ENCODE measurements around the gene RFC3.

DNA sequence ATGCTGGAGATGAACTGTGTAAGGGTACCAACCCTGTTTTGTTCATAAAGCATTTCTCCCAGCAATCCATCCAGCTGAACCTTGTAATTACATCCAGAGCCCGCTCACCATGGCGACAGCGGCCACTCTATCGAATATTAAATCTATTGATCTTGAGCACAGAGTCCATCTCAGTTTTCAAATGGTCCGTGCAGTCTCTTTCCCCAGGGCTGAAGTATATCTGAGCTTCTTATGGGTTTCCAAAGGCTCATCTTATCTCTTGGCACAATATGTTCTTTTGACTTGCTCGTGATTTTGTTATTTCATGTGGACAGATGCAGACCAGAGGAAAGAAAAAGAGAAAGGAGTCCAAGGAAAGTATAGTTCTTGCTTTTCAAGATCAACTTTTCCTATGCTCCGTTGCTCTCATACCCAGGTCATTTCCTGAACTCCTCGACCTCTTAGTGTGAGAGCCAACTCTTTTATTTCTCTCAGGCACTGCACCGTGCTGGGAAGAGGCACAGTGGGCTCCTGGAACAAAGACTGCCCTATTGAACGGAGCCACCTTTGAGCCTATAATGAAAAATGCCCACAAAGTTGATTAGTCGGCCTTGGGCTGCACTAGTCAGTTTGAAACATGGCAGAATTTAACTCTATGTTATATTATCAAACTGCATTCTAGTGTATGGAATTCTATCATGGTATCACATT lies 66.7 kb downstream of the RFC3 start:
- TF ChIP-seq EZH2 (IDR thresholded peaks at IDR 0.05; ENCODE audit: insufficient read depth, poor library complexity, severe bottlenecking): no peak
- no peak for TF ChIP-seq EZH2phosphoT487 (IDR thresholded peaks at IDR 0.05; ENCODE audit: insufficient read depth, low read depth)

Measured in GM23248 (cell line).